GM21526 (cell line): Measurements from ENCODE around the gene EIF4E1B.
A peak's percentile ranks its signal among the peaks of the same experiment; 100 is the strongest.

Experiments used
- ATAC-seq: cut with Tn5 transposase; IDR thresholded peaks from one replicate; pipeline ENCODE4 v1.9.1; 2021; ENCODE audit warnings: moderate library complexity; ENCODE audit not compliant: unreplicated experiment, low FRiP score

Gene EIF4E1B

DNA sequence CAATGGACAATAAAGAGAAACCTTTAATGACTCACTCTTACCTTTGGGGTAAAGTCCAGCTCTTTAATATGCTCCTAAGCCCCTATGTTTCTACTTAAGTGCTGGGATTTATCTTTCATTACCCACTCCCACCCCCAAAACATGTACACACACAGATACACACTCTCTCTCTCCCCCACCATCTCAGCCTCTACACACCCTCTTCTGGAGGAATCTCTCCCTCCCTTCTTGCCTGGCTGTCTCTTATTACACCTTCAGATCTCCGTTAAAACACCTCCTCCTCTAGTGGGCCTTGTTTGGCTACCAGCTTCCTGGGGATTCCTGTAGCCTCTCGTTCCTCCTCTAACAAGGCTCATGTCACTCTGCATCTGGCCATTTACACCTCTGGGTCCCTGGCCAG, 27.4 kb upstream of the EIF4E1B start:
- no peak for ATAC-seq

DNA sequence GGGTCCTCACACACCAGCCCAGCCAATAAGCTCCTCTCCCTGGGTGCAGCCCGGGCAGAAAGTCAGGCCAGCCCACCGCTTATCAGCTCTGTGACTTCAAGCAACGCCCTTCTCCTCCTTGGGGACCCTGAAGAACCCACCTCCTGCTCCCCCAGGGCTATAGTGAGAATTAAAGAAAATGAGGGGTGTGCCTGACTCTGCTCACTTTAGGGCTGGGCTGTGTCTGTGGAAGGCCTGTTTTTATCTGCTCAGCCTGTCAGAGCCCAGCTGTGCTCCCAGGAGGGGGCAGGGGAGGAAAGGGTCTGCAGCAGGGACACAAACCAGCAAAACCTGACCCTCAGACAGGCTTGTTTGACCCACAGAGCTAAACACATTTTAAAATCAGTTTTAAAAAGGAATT, 24.4 kb upstream of the EIF4E1B start:
- no peak for ATAC-seq

DNA sequence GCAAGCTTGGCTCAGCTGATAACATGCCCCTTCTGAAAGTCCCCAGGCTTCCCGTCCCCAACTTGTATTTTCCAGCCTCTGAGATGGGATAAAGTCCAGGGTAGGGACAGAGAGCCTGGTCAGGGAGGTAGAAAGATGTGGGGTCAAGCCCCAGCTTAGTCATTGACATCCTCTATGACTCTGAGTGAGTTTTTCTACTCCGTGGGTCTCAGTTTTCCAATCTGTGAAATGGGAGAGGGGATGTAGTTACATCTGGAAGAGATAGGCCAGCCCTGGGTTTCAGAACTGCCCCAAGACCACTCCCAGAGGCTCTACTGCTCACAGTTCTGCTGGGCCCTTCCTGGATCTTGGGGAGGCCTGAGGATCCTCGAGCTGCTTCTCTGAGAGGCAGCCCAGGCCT, 23.6 kb upstream of the EIF4E1B start:
- no peak for ATAC-seq

DNA sequence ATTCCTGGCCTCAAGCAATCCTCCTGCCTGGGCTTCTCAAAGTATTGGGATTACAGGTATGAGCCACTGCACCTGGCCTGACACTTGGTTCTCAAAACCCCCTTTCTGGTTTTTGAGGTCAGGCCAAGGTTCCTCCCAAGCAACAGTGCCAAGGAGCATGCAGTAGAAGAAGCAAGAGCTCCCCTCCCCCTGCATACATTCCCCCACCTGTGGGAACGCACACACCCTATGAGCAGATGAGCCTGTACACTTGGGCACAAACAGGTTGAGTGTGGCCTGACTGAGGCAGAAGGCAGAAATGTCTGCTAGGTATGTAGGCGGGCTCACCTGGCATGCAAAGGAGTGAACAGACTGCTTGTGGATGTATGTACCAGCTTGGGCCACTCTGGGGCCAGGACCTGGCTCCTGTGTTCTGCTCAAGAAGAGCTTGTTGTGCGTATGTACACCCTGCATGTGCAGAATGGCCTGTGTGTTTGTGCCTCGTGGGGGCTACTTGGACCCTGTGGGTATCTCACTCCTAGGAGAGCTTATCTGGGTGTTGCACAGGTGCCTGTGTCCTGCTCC, 22.3 kb upstream of the EIF4E1B start:
- ATAC-seq: no peak

DNA sequence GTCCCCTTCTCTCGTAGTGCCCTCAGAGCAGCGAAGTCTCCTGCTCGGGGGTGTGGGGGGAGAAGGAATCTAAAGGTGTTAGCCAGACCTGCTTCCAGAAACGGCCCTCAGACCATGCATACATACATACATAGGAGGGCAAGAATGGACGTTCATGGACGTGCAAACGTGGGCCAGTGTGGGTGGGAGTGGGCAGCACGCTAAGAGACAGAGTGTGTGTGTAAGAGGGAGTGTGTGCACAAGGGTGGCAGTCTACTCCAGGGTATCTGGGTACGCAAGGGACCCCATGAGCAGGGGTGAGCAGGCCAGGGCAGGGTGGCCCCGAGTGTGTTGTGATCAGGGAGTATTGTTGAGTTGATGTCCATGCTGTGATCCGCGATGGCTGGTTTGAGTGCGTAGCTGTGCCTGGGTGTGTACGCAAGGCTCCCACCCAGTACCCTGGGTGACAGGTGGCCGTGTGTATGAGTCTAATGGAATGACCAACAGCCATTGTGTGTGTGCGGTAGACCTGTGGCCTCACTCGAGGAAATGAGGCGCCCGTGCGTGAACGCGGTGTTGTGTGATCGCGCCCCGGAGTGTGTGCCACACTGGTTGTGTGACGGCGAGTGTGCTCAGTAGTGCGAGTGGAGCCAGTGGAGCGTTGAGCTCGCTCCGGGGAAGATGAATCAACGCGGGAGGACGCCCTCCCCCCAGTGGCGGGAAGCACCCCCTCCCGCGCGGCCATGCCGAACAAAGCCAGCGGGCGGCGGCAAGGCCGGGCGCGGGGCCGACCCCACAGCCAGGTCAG, 21.3 kb upstream of the EIF4E1B start:
- ATAC-seq: peak; percentile 13

DNA sequence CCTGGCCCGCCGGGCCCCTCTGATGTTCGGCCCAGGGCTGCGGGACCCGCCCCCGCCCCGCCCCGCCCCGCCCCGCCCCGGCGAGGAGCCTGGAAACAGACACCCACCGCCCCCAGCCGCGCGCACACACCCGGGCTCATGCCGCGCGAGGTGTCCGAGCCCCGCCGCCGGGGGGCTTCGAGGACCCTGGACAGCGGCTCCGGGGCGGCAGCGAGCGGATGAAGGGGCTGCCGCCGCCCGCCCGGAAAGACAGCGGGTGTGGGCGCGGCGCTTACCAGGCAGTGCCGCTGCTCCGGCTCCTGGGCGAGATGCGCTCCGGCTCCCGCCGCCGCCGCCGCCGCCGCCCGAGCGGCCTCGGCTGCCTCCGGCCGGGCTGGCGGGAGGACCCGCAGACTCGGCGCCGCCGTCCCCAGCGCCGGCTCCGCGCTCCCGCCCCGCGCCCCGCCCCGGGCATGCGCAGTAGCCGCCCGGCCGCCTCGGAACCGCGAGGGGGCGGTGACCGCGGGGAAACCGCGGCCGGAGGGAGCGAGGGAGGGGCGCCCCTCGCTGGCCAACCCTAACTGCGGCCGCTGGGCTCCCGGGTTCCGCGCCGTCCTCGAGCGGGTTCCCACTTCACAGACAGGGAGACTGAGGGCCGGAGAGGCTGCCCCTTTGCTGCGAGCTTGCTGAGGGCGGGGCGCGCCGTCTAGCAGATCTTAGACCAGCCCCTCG, 20.6 kb upstream of the EIF4E1B start, which contains the start of gene GPRIN1:
TSS of gene GPRIN1 (minus strand) at position 433 of the 711 bp plus-strand sequence. CDS start 10,322 bp downstream, outside the sequence.
- peak; percentile 54 for ATAC-seq

DNA sequence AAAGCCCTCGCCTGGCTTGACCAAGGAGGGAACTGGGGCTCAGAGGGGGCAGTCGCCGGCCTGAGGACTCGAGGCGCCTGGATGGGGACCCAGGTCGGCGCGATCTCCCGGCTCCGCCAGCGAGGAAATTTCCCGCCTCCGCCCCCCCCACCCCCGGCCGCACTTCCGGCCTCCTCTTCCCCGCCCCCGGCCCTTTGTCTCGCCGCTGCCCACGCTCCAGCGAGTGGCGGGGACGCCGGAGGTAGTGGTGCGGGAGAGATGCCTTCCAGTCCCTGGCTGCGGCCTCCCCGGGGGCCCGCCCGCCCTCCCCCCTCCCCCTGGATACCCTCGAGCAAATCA, 20.1 kb upstream of the EIF4E1B start:
- no peak for ATAC-seq

DNA sequence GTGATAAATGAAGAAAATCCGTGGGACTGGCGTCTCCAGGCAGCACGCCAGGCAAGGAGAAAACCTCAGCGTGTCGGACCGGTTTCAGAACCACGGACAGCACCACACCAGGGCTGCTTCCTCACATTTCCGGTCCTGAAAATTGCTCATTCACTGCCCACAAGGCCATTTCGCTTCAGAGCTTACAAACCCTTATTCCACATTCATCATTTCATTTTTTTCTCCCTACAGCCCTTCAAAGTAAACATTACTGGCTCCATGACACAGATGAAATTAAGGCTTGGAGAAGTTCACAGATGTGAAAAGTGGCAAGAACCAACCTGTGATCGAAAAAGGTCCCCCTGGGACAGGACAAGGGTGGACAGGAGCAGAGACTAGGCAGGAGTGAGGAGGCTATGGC, 19.0 kb upstream of the EIF4E1B start:
- no peak for ATAC-seq

DNA sequence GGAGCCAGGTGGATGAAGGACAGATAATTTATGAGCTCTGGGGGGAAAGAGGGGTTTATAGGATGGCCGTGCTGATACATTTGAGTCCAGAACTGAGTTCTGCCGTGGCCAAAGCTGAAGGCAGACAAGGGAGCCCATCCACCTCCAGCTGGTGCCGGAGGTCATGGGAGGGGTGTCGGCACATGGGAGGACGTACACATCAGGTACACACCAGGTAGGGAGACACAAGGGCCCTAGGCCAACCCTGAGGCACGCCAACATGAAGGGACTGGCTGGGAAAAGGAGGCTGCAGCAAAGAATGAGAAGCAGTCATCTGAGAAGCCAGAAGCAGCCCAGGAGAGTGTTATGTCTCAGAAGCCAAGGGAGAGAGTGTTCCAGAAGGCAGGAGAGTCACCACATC, 18.5 kb upstream of the EIF4E1B start:
- ATAC-seq: no peak

DNA sequence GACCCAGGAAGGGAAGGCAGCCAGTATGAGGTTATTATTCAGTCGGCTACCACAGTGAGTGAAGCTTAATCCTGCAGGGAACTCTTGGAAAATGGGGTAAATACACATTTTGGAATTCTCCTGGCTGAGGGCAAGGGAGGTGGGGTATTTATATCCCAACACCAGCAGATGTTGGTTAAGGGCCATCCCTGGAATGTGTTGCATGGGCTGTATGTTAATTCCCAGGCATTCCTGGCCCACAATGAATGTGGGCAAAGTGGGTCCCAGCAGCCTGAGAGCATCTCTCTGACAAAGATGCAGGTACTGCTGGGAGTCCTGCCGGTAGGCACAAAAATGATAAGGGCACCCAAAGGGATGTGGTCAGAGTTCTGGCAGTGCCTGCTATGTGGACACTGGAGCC, 17.6 kb upstream of the EIF4E1B start:
- no peak for ATAC-seq

DNA sequence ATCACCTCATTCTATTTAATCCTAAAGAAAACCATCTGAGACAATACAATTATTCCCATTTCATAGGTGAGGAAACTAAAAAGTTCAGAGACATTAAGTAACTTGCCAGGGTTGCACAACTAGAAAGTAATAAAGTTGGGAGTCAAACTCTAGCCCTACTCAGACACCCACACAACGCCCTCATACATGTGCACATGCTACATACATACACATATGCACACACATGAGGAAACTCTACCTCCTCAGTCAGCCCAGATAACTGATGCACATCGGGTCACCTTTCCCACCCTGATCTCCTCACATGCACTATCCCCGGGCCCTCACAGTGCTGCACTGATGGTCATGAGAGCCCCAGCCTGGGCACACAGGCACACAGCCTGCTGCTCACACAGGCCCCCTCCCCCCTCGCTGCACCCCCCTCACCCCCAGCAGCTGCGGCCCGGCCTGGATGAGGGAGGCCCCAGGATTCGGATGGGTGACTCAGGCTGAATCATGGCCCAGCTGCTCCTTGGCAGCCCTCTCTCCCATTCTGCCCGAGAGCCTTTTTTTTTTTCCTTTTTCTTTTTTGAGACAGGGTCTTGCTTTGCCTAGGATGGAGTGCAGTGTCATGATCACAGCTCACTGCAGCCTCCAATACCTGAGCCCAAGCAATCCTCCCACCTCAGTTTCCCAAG, 15.5 kb upstream of the EIF4E1B start:
- ATAC-seq: no peak

DNA sequence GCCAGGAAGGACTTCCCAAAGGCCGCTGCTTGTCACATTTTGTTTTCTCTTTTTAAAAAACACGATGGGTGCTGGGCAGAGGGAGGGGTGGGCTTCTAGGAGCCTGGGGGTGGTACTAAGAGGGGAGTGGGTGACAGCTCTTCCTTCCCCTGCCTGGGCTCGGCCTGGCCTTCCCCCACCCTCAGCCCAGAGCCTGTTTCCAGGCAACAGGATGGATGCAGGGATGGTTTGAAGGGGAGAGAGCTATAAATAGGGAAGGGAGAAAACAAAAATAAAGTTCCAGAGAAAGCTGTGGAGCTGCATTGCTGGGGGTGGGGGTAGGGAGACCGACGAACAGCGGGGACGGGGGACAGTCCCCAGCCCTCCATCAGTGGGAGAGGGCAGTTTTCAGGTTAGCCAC, 14.0 kb upstream of the EIF4E1B start:
- ATAC-seq: no peak

DNA sequence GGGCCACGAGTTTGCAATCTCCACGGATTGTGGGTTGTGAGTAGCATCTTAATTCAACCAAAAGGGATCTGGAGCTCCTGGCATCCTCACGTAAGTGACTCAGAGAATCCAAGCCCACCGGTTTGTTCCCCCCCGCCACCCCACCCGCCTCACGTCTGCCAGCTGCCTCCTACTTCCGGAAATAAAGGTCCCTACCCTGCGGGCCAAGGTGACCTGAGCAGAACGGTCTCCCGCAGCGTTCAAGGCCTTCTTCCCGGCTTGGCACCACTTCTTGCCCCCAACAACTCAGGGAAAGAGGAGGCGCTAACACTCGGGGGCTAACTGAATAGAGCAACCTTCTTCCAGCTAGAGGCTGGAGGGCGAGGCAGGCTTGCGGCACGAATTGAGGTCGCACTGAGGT, 11.7 kb upstream of the EIF4E1B start:
- no peak for ATAC-seq

DNA sequence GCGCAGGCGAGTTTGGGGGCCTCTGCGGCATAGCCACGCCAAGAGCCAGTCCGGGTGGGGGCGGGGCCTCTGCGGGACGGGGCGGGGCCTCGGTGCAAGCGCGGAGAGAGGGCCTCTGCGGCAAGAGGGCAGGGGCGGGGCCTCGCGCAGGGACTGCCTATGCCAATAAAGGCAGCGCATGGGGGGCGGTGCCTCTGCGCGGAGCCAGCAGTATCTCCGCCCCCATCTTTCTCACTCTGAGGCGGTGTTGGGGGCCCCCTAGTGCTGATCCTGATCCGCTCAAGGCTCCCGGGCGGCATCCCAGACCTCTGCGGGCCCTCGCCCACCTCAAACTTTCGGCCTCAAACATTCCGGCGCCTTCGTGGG, 11.3 kb upstream of the EIF4E1B start:
- ATAC-seq: peak; percentile 84

DNA sequence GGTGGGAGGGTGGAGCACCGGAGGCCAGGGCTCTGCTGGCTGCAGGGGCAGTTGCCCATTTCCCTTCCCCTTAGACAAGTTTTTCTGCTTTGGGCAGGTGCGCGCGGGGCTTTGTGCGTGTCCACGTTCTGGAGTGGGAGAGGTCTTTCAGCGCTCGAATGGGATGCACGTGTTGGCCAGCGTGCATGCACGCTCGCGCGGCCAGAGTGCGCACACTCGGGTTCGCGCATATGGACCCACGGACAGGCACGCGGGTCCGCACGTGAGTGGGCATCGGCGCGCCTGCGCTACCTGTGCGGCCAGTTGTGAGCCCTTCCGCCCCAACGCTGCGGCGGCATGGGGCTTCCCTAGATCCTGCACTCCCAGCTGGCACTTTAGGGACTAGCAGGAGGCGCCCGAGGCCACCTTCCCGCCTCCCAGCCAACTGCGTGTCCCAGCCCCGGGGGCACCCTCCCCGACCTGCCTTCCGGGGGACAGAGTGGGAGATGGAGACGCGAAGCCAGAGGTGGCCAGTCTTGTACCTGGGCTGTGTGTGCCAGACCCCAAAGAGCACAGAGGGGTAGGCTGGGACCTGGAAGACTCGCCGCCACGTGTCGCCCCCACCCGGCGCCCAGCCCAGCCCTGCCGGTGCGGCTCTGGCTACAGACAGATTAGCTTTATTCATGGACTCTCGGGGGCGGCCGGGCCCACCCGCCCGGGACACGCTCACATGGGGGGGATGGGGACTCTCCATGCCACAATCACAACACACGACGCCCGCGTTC, 10.7 kb upstream of the EIF4E1B start:
- ATAC-seq: no peak

DNA sequence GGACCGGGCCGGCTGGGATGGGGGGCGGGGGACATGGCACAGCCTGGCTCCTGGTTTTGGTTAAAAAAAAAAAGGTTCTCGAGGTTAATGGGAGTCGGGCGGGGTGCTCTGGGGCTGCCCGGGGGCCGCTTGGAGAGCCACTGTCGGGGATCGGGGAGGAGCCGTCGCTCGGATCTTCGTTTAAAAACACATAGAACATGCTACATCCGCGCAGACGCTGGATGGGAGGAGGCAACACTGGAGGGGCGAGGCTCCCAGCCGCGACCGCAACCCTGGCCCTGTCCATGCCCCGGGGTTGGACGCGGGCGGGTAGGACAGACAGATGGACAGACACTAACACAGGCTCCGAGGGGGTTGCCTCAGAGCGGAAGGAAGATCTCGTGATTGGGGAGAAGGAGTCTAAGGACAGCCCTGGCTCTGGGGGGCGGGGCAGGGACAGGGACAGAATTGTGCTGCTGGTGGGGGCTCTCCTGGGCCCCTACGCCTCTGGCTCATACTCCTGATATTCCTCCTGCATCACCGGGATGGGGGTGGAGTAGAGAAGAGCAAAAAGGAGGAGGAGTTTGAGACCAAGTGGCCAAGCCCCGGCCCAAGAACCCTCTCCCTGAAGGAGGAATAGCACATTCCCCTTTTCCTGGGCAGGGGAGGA, 10.0 kb upstream of the EIF4E1B start:
- no peak for ATAC-seq

DNA sequence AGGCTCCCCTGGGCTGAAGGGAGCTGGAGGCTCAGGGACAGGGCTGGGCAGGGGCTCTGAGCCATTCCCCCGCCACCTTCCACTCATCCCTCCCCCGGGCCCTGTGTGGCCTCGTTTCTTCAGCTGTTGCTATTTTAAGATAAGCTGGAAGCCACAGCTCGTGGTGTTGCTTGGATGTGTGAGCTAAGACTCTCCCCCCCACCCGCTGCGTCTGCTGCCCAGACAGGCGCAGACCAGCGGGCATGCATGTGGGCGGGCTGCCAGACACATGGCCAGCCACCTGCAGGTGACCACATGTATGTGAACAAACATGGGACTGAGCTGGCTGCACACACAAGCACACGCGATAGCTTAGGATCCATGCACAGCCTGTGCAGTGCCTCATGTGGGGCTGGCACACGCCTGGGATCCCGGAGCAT, 8.8 kb upstream of the EIF4E1B start:
- ATAC-seq: no peak

DNA sequence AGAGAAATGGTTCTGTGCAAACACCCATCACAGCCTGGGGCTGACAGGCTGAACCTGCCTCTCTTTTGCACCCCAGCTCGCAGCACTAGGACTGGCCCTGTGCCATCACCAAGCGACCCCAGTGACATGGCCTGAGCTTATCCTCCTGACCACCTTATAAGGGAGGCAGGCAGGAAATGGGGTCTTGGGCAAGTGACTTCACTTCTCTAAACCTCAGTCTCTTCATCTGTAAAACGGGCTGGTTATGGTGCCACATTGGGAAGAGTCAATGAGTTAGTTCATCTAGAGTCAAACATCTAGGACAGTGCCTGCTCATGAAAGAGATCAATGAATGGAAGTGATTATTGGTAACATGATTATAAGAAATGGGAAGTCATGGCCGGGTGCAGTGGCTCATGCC, 6.3 kb upstream of the EIF4E1B start:
- no peak for ATAC-seq

DNA sequence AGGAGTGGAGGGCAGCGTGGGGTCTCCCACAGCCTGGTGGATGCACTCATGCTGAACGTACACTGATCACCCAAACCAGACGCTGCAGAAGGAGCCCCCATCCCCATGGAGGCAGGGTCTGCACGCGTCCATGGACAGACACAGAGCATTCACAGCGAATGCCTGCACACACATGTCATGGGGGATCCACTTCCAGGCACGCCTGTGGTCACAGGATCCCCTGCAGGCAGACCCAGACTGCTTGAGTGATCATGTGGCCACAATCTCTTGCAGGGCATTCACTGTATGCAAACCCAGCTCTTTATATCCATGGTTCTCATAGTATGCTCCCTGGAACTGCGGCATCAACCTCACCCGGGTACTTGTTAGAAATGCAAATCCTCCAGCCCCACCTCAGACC, 5.5 kb upstream of the EIF4E1B start:
- no peak for ATAC-seq

DNA sequence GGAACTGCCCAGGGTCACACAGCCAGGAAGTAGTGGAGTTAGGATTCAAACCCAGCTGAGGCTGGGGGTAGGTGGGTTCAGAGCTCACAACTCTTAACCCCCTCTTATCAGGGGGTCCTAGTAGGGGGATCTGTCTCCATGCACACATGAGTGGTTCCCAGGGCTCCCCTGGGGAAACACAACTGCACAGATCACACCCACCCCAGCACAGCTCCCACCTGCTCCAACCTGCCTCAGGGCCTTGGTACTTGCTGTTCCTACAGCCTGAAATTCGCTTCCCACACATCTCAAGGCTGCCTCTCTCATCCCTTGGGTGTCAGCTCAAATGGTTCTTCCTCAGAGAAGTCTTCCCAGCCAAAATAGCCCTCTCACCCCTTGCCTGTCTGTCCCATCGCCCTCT, 5.0 kb upstream of the EIF4E1B start:
- no peak for ATAC-seq
